ENCODE results near the gene BRINP1. TPM values are rescaled to one million over a fixed set of nuclear protein-coding genes. Genes with fewer than 3 reads are reported as not detected.

The BRINP1 gene
- total and polyA plus RNA-seq, 10 of the 15 experiments (the other 5 are each of a cell fraction or from before 2014, with no cell fraction given): not detected

DNA sequence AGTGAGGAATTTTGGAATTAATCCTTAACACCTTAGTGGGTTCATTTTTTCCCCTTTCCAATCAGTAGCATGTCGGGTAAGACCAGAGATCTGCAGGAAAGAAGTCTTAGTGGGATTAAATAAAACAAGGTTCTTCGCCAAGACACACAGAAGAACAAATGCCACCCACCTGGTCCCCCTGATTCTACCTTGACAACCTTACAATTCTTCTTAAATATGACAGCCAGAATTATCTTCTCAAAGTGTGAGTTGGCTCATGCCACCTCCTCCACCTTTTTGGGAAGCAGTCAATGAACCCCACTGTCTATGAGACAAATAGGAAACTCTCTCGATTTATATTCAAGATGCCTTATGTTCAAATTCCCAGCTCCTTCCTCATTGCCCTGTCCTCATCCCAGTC lies 105.1 kb downstream of the BRINP1 start:
- DNase-seq (ENCODE audit: low read depth, low spot score) (no peak), FAIRE-seq (no peak), ATAC-seq (no peak)
- no peaks in the 10 kb centered on the region for H4K20me1 ChIP-seq (ENCODE audit: control insufficient read depth, insufficient read depth)
- no peak overlapping the region for H3K4me2 ChIP-seq (ENCODE audit: control insufficient read depth, insufficient read depth)
- TF ChIP-seq, protein P1, sequence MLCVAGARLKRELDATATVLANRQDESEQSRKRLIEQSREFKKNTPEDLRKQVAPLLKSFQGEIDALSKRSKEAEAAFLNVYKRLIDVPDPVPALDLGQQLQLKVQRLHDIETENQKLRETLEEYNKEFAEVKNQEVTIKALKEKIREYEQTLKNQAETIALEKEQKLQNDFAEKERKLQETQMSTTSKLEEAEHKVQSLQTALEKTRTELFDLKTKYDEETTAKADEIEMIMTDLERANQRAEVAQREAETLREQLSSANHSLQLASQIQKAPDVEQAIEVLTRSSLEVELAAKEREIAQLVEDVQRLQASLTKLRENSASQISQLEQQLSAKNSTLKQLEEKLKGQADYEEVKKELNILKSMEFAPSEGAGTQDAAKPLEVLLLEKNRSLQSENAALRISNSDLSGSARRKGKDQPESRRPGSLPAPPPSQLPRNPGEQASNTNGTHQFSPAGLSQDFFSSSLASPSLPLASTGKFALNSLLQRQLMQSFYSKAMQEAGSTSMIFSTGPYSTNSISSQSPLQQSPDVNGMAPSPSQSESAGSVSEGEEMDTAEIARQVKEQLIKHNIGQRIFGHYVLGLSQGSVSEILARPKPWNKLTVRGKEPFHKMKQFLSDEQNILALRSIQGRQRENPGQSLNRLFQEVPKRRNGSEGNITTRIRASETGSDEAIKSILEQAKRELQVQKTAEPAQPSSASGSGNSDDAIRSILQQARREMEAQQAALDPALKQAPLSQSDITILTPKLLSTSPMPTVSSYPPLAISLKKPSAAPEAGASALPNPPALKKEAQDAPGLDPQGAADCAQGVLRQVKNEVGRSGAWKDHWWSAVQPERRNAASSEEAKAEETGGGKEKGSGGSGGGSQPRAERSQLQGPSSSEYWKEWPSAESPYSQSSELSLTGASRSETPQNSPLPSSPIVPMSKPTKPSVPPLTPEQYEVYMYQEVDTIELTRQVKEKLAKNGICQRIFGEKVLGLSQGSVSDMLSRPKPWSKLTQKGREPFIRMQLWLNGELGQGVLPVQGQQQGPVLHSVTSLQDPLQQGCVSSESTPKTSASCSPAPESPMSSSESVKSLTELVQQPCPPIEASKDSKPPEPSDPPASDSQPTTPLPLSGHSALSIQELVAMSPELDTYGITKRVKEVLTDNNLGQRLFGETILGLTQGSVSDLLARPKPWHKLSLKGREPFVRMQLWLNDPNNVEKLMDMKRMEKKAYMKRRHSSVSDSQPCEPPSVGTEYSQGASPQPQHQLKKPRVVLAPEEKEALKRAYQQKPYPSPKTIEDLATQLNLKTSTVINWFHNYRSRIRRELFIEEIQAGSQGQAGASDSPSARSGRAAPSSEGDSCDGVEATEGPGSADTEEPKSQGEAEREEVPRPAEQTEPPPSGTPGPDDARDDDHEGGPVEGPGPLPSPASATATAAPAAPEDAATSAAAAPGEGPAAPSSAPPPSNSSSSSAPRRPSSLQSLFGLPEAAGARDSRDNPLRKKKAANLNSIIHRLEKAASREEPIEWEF (IDR thresholded peaks at IDR 0.05; ENCODE audit: insufficient replicate concordance, low read depth, low read length): no peak
- in situ Hi-C loops (cut with MboI) (no loop called here), intact Hi-C loops (cut with micrococcal nuclease; ENCODE audit: unreplicated experiment) (no loop called here)
- POLR2A ChIA-PET: no interaction called here
- no peaks in the 10 kb centered on the region for H3K9me3 ChIP-seq (replicated peaks; ENCODE audit: control insufficient read depth, insufficient read depth, low read length)
- no peaks in the 10 kb centered on the region; a peak in 1 of 4 replicates for H3K27me3 ChIP-seq (replicated peaks in 1 of 2; ENCODE audit: control insufficient read depth in 2 of 2, insufficient read depth in 2 of 2, low read length in 1 of 2)
- no peak overlapping the region for H2AFZ ChIP-seq (ENCODE audit: control insufficient read depth, low read depth, low read length)
- H3K4me3 ChIP-seq: no peak overlapping the region
- no peaks in the 10 kb centered on the region for H3K4me1 ChIP-seq (ENCODE audit: control insufficient read depth, insufficient read depth, low read length)
- H3K36me3 ChIP-seq (ENCODE audit: control insufficient read depth in 2 of 2, insufficient read depth in 2 of 2, low read length in 1 of 2): no peaks in the 10 kb centered on the region
- RAD21 ChIA-PET (ENCODE audit: unreplicated experiment): no interaction called here
- H3K9ac ChIP-seq (ENCODE audit: control insufficient read depth, insufficient read depth, low read length): no peak overlapping the region
- CTCF ChIA-PET: no interaction called here
- no peak overlapping the region for H3K27ac ChIP-seq (ENCODE audit: control insufficient read depth, insufficient read depth)
- H3K79me2 ChIP-seq (ENCODE audit: control insufficient read depth, insufficient read depth, low read length): no peaks in the 10 kb centered on the region
- WGBS (ENCODE audit: insufficient coverage, insufficient replicate concordance, low lambda C conversion rate, missing lambda C conversion rate): 0% methylated on average over 3 of the region's 3 CpGs
- no TSS peak for BruUV-seq (replicated peaks)
- SMC1A ChIA-PET (ENCODE audit: uncharacterized antibody, unreplicated experiment): no interaction called here

DNA sequence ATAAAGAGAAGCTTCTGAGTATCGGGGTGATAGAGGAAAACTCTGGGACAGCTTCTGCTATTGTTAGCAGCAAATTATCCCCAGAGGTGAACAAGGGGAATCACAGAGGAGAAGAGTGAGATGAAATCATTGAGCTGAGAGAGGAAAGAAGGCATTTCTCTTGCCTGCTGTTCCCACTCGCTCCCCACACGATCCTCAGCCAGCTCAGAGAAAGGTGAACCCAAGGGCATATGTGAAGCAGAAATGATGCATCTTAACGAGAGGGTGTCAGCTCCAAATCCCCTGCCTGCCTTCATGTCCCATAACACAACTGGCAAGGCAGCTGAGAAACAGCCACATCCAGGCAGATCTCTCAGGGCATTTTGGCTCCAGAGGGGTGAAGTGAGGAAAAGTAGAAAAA lies 111.6 kb downstream of the BRINP1 start:
- intact Hi-C loops (cut with micrococcal nuclease; ENCODE audit: unreplicated experiment): no loop called here
- FAIRE-seq (no peak), DNase-seq (ENCODE audit: low read depth, low spot score) (no peak), ATAC-seq (no peak)
- ChIA-PET RAD21 (ENCODE audit: unreplicated experiment) (no interaction called here), SMC1A (ENCODE audit: uncharacterized antibody, unreplicated experiment) (no interaction called here), CTCF (no interaction called here), POLR2A (no interaction called here)
- Histone ChIP-seq H3K27ac (ENCODE audit: control insufficient read depth, insufficient read depth) (no peak overlapping the region), H3K4me3 (no peak overlapping the region), H3K79me2 (ENCODE audit: control insufficient read depth, insufficient read depth, low read length) (no peaks in the 10 kb centered on the region), H3K4me1 (ENCODE audit: control insufficient read depth, insufficient read depth, low read length) (no peaks in the 10 kb centered on the region), H3K9ac (ENCODE audit: control insufficient read depth, insufficient read depth, low read length) (no peak overlapping the region), H3K36me3 (ENCODE audit: control insufficient read depth in 2 of 2, insufficient read depth in 2 of 2, low read length in 1 of 2) (no peaks in the 10 kb centered on the region), H2AFZ (ENCODE audit: control insufficient read depth, low read depth, low read length) (no peak overlapping the region), H4K20me1 (ENCODE audit: control insufficient read depth, insufficient read depth) (no peaks in the 10 kb centered on the region), H3K4me2 (ENCODE audit: control insufficient read depth, insufficient read depth) (no peak overlapping the region), H3K27me3 (replicated peaks in 1 of 2; ENCODE audit: control insufficient read depth in 2 of 2, insufficient read depth in 2 of 2, low read length in 1 of 2) (no peaks in the 10 kb centered on the region), H3K9me3 (replicated peaks; ENCODE audit: control insufficient read depth, insufficient read depth, low read length) (no peaks in the 10 kb centered on the region)
- in situ Hi-C loops (cut with MboI): no loop called here
- no TSS peak for BruUV-seq (replicated peaks)
- WGBS (ENCODE audit: insufficient coverage, insufficient replicate concordance, low lambda C conversion rate, missing lambda C conversion rate): 1% methylated on average over 4 of the region's 4 CpGs
- TF ChIP-seq POLR2AphosphoS5 (IDR thresholded peaks at IDR 0.05; ENCODE audit: low read length): no peak
- TF ChIP-seq IRF4 (IDR thresholded peaks at IDR 0.05; ENCODE audit: low read depth, low read length): no peak
- no peak for TF ChIP-seq NRF1 (conservative IDR thresholded peaks at IDR 0.05; ENCODE audit: low read depth, low read length)
- TF ChIP-seq RB1 (IDR thresholded peaks at IDR 0.05; ENCODE audit: borderline replicate concordance): no peak
- no peak for TF ChIP-seq IKZF1 (conservative IDR thresholded peaks at IDR 0.05)
- TF ChIP-seq NFYB (IDR thresholded peaks at IDR 0.05; ENCODE audit: insufficient read depth, low read depth, low read length): no peak
- no peak for TF ChIP-seq NR2F1 (conservative IDR thresholded peaks at IDR 0.05)
- no peak for TF ChIP-seq EZH2 (IDR thresholded peaks at IDR 0.05; ENCODE audit: borderline replicate concordance, control insufficient read depth, low read depth, low read length)
- TF ChIP-seq SMAD1 (IDR thresholded peaks at IDR 0.05; ENCODE audit: low read depth, partially characterized antibody): no peak
- TF ChIP-seq ZNF622 (IDR thresholded peaks at IDR 0.05): no peak

Data from GM12878 (cell line).